ENCODE results near the gene RGS12. TPM values are rescaled to one million over a fixed set of nuclear protein-coding genes. Genes with fewer than 3 reads are reported as not detected.
A peak's percentile ranks its signal among the peaks of the same experiment; 100 is the strongest.

The RGS12 gene
- total RNA-seq (2014; rRNA removed; shearing (Covaris generic)) (13.4 and 19.0 TPM in 2 replicates), polyA plus RNA-seq (2016; fragmentation: Nextera tagmentation; extraction: Ambion mirVana) (8.0 and 8.2 TPM in 2 replicates)
- long read RNA-seq, partial matches to known transcripts = 1 of 4 reads
- long read RNA-seq, other reads (novel, unspliced or antisense) = 3 of 4 reads

GRCh38 chr4:3292571-3293400 is at the start of gene RGS12:
TSS of gene RGS12 (plus strand) at chr4:3293021. CDS start at chr4:3316171, 23,150 bp downstream.
- H3K36me3 ChIP-seq (ENCODE audit: insufficient read depth) = no peaks in the 10 kb centered on the region

GRCh38 chr4:3243136-3243780 is 49.6 kb upstream of the RGS12 start:
- H3F3A ChIP-seq (replicated peaks; ENCODE audit: low read depth) = 0 out of 2 replicates have a peak, but pooled peaks cover under 1% of the 10 kb centered on the region
- H3K27ac ChIP-seq (ENCODE audit: low read depth) = no peak overlapping the region
- peaks cover 7% of the 10 kb centered on the region; the same call in 1 of the 2 replicates for H3K36me3 ChIP-seq (ENCODE audit: insufficient read depth)
- Mint-ChIP-seq H3K4me3 (no peak overlapping the region), H3K4me1 (peaks cover 38% of the 10 kb centered on the region), H3K9me3 (no peaks in the 10 kb centered on the region), H3K27me3 (ENCODE audit: insufficient read depth, low read depth, poor library complexity) (peaks cover 20% of the 10 kb centered on the region), H3K27ac (no peak overlapping the region), H3K36me3 (ENCODE audit: low read depth) (peaks cover 25% of the 10 kb centered on the region)
- no peak overlapping the region for H3K4me2 ChIP-seq
- DNase-seq (ENCODE audit: low spot score) (peak; percentile 19), ATAC-seq (peak; percentile 10; the same call in 2 of the 3 replicates)
- no peaks in the 10 kb centered on the region for H3K27me3 ChIP-seq (ENCODE audit: insufficient read depth)
- no peak overlapping the region for H2AFZ ChIP-seq
- peaks cover under 1% of the 10 kb centered on the region; the same call in 1 of the 2 replicates for H3K4me1 ChIP-seq (ENCODE audit: insufficient read depth)
- no peak for TF ChIP-seq ZNF331 (CRISPR knock-in tag; IDR thresholded peaks at IDR 0.05; ENCODE audit: low read depth)
- TF ChIP-seq JUNB (IDR thresholded peaks at IDR 0.05; ENCODE audit: unreplicated experiment) = no peak
- TF ChIP-seq ZNF462 (CRISPR knock-in tag; IDR thresholded peaks at IDR 0.05) = no peak
- no peak for TF ChIP-seq CREB1 (CRISPR knock-in tag; IDR thresholded peaks at IDR 0.05; ENCODE audit: low read depth)
- TF ChIP-seq REST (IDR thresholded peaks at IDR 0.05; ENCODE audit: unreplicated experiment) = no peak
- no peaks in the 10 kb centered on the region for H3K9me2 ChIP-seq (ENCODE audit: insufficient read depth)
- H4K20me1 ChIP-seq (replicated peaks; ENCODE audit: insufficient read depth) = peaks cover 11% of the 10 kb centered on the region
- no peak overlapping the region for H3K4me3 ChIP-seq
- no peaks in the 10 kb centered on the region for H3K79me2 ChIP-seq (replicated peaks; ENCODE audit: insufficient read depth)

More at GRCh38 chr4:3292571-3293400, at the start of gene RGS12:
- DNase-seq (ENCODE audit: low spot score) (peak; percentile 95), ATAC-seq (peak; percentile 87)
- H3K4me1 Mint-ChIP-seq = peaks cover 26% of the 10 kb centered on the region
- H2AFZ ChIP-seq = peak within 1 kb of the TSS; percentile 99
- H3K9me2 ChIP-seq (ENCODE audit: insufficient read depth) = no peaks in the 10 kb centered on the region
- H3K36me3 Mint-ChIP-seq (ENCODE audit: low read depth) = no peaks in the 10 kb centered on the region; the same call in 2 of the 3 replicates
- no peaks in the 10 kb centered on the region; the same call in 1 of the 2 replicates for H4K20me1 ChIP-seq (replicated peaks; ENCODE audit: insufficient read depth)
- H3F3A ChIP-seq (replicated peaks; ENCODE audit: low read depth) = 0 out of 2 replicates have a peak, but pooled peaks cover 5% of the 10 kb centered on the region
- H3K4me1 ChIP-seq (ENCODE audit: insufficient read depth) = peaks cover 8% of the 10 kb centered on the region
- H3K4me2 ChIP-seq = peak within 1 kb of the TSS; percentile 90
- no peak within 1 kb of the TSS for H3K27ac Mint-ChIP-seq
- no peak within 1 kb of the TSS for H3K27ac ChIP-seq (ENCODE audit: low read depth)
- peak within 1 kb of the TSS; percentile 69 for H3K4me3 ChIP-seq
- H3K9me3 Mint-ChIP-seq = no peaks in the 10 kb centered on the region
- H3K27me3 Mint-ChIP-seq (ENCODE audit: insufficient read depth, low read depth, poor library complexity) = peaks cover 38% of the 10 kb centered on the region
- H3K27me3 ChIP-seq (ENCODE audit: insufficient read depth) = peaks cover 15% of the 10 kb centered on the region
- no peak for TF ChIP-seq STAT1 (IDR thresholded peaks at IDR 0.05; ENCODE audit: unreplicated experiment)
- TF ChIP-seq POLR2AphosphoS5 (IDR thresholded peaks at IDR 0.05; ENCODE audit: low read depth) = peak; percentile 56; the same call in 1 of the 2 replicates
- 0 out of 2 replicates have a peak, but pooled peaks have one; percentile 26 for TF ChIP-seq CREB1 (CRISPR knock-in tag; IDR thresholded peaks at IDR 0.05; ENCODE audit: low read depth)
- H3K4me3 Mint-ChIP-seq = peak within 1 kb of the TSS; percentile 83
- H3K79me2 ChIP-seq (replicated peaks; ENCODE audit: insufficient read depth) = peaks cover 5% of the 10 kb centered on the region

Measured in GM23338 (cell line).